ENCODE measurements around the gene PRPF19. TPM values are rescaled to one million over a fixed set of nuclear protein-coding genes. Genes with fewer than 3 reads are reported as not detected.

The PRPF19 gene
- total RNA-seq, 1 donor from 2014 or later = 96.3 TPM

GRCh38 chr11:60873533-60873932 lies 32.9 kb downstream of the PRPF19 start:
- Mint-ChIP-seq H3K4me3 (no peak overlapping the region), H3K36me3 (no peaks in the 10 kb centered on the region), H3K27me3 (ENCODE audit: low read depth) (no peaks in the 10 kb centered on the region), H3K27ac (no peak overlapping the region), H3K4me1 (peaks cover 2% of the 10 kb centered on the region), H3K9me3 (no peaks in the 10 kb centered on the region)
- DNase-seq (ENCODE audit: low spot score in 2 of 2, unreplicated experiment in 2 of 2) = no peak
- TF ChIP-seq, protein P1, sequence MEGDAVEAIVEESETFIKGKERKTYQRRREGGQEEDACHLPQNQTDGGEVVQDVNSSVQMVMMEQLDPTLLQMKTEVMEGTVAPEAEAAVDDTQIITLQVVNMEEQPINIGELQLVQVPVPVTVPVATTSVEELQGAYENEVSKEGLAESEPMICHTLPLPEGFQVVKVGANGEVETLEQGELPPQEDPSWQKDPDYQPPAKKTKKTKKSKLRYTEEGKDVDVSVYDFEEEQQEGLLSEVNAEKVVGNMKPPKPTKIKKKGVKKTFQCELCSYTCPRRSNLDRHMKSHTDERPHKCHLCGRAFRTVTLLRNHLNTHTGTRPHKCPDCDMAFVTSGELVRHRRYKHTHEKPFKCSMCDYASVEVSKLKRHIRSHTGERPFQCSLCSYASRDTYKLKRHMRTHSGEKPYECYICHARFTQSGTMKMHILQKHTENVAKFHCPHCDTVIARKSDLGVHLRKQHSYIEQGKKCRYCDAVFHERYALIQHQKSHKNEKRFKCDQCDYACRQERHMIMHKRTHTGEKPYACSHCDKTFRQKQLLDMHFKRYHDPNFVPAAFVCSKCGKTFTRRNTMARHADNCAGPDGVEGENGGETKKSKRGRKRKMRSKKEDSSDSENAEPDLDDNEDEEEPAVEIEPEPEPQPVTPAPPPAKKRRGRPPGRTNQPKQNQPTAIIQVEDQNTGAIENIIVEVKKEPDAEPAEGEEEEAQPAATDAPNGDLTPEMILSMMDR (IDR thresholded peaks at IDR 0.05; ENCODE audit: unreplicated experiment) = no peak

- H3K4me3 Mint-ChIP-seq = no peak overlapping the region
- H3K27me3 Mint-ChIP-seq (ENCODE audit: low read depth) = no peaks in the 10 kb centered on the region
- H3K27ac Mint-ChIP-seq = no peak overlapping the region
- TF ChIP-seq, protein P1 (IDR thresholded peaks at IDR 0.05; ENCODE audit: unreplicated experiment) = no peak
- no peaks in the 10 kb centered on the region for H3K36me3 Mint-ChIP-seq
- H3K9me3 Mint-ChIP-seq = no peaks in the 10 kb centered on the region
- DNase-seq (ENCODE audit: low spot score in 2 of 2, unreplicated experiment in 2 of 2) = no peak
- peaks cover 2% of the 10 kb centered on the region for H3K4me1 Mint-ChIP-seq
Observed at GRCh38 chr11:60872961-60873524, 33.3 kb downstream of the PRPF19 start.

GRCh38 chr11:60872124-60872960 lies 34.0 kb downstream of the PRPF19 start:
- H3K4me3 Mint-ChIP-seq = no peak overlapping the region
- TF ChIP-seq, protein P1 (IDR thresholded peaks at IDR 0.05; ENCODE audit: unreplicated experiment) = no peak
- H3K36me3 Mint-ChIP-seq = no peaks in the 10 kb centered on the region
- no peaks in the 10 kb centered on the region for H3K27me3 Mint-ChIP-seq (ENCODE audit: low read depth)
- peaks cover 2% of the 10 kb centered on the region for H3K4me1 Mint-ChIP-seq
- no peaks in the 10 kb centered on the region for H3K9me3 Mint-ChIP-seq
- no peak for DNase-seq (ENCODE audit: low spot score in 2 of 2, unreplicated experiment in 2 of 2)
- H3K27ac Mint-ChIP-seq = no peak overlapping the region

DNA sequence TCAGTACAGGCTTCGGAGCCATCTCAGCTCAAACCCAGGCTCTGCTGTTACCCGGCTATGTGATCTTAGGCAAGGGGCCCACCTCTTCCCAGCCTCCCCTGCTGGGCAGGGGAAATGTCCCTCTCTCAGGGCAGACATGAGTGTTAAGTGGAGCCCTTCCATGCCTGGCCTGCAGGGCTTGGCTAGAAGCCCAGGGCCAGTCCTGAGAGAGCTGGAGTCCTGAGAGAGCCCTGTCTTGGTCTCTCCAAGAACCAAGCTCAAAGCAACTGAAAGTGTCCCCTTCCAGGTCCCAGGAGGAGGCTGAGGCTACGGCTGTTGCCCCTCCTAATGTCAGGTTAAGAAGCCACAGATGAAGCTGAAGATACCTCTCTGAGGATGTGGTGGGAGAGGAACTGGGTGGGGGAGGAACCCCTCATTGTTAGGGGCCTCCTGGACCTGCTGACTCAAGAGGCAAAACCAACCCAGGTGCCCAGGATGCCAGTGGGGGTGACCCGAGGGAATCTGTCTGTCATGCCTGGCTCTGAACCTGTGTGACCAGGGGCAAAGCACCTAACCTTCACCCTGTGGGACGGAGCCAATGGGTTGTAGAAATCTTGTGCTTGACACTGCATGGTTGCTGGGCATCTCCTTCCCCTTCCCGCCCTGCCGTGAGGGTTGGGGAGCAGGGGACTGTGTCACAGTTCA lies 34.9 kb downstream of the PRPF19 start:
- Mint-ChIP-seq H3K27ac (no peak overlapping the region), H3K9me3 (no peaks in the 10 kb centered on the region), H3K4me1 (peaks cover 2% of the 10 kb centered on the region), H3K4me3 (no peak overlapping the region), H3K27me3 (ENCODE audit: low read depth) (no peaks in the 10 kb centered on the region), H3K36me3 (no peaks in the 10 kb centered on the region)
- no peak for DNase-seq (ENCODE audit: low spot score in 2 of 2, unreplicated experiment in 2 of 2)
- TF ChIP-seq, protein P1 (IDR thresholded peaks at IDR 0.05; ENCODE audit: unreplicated experiment) = no peak

GRCh38 chr11:60870733-60871377 lies 35.5 kb downstream of the PRPF19 start:
- H3K4me3 Mint-ChIP-seq = no peak overlapping the region
- H3K9me3 Mint-ChIP-seq = no peaks in the 10 kb centered on the region
- H3K27me3 Mint-ChIP-seq (ENCODE audit: low read depth) = no peaks in the 10 kb centered on the region
- no peaks in the 10 kb centered on the region for H3K36me3 Mint-ChIP-seq
- no peak overlapping the region for H3K27ac Mint-ChIP-seq
- peaks cover 2% of the 10 kb centered on the region for H3K4me1 Mint-ChIP-seq
- TF ChIP-seq, protein P1 (IDR thresholded peaks at IDR 0.05; ENCODE audit: unreplicated experiment) = no peak
- no peak for DNase-seq (ENCODE audit: low spot score in 2 of 2, unreplicated experiment in 2 of 2)

Data from mesothelial cell of epicardium (in vitro differentiated cells).